ENCODE data around the gene CD99.

Gene CD99

GRCh38 chrX:2698604-2699003 is 7.5 kb downstream of the CD99 start:
- no peak overlapping the region for H3K4me3 ChIP-seq (ENCODE audit: low read length)
- peak; percentile 92 for DNase-seq (ENCODE audit: low read depth)
- TF ChIP-seq CTCF (IDR thresholded peaks at IDR 0.05; ENCODE audit: insufficient read depth, low read depth, low read length, missing control alignments) = no peak

- DNase-seq (ENCODE audit: low read depth) = no peak
- no peak for TF ChIP-seq CTCF (IDR thresholded peaks at IDR 0.05; ENCODE audit: insufficient read depth, low read depth, low read length, missing control alignments)
- H3K4me3 ChIP-seq (ENCODE audit: low read length) = no peak overlapping the region
Measured at GRCh38 chrX:2699959-2700358, 8.9 kb downstream of the CD99 start.

- DNase-seq (ENCODE audit: low read depth) = no peak
- TF ChIP-seq CTCF (IDR thresholded peaks at IDR 0.05; ENCODE audit: insufficient read depth, low read depth, low read length, missing control alignments) = no peak
- no peak overlapping the region for H3K4me3 ChIP-seq (ENCODE audit: low read length)
Measured at GRCh38 chrX:2700405-2701320, 9.6 kb downstream of the CD99 start.

GRCh38 chrX:2701600-2701999 is 10.5 kb downstream of the CD99 start:
- no peak for TF ChIP-seq CTCF (IDR thresholded peaks at IDR 0.05; ENCODE audit: insufficient read depth, low read depth, low read length, missing control alignments)
- DNase-seq (ENCODE audit: low read depth) = no peak
- H3K4me3 ChIP-seq (ENCODE audit: low read length) = no peak overlapping the region

- H3K4me3 ChIP-seq (ENCODE audit: low read length) = no peak overlapping the region
- TF ChIP-seq CTCF (IDR thresholded peaks at IDR 0.05; ENCODE audit: insufficient read depth, low read depth, low read length, missing control alignments) = peak; percentile 74
Measured at GRCh38 chrX:2703991-2704369, 12.9 kb downstream of the CD99 start.

GRCh38 chrX:2705046-2705832 is 14.1 kb downstream of the CD99 start:
- no peak for DNase-seq (ENCODE audit: low read depth)
- no peak for TF ChIP-seq CTCF (IDR thresholded peaks at IDR 0.05; ENCODE audit: insufficient read depth, low read depth, low read length, missing control alignments)

More at GRCh38 chrX:2703991-2704369, 12.9 kb downstream of the CD99 start:
- DNase-seq (ENCODE audit: low read depth) = peak; percentile 74

More at GRCh38 chrX:2705046-2705832, 14.1 kb downstream of the CD99 start:
- no peak overlapping the region for H3K4me3 ChIP-seq (ENCODE audit: low read length)

All from epithelial cell of esophagus (primary cell).